ENCODE results near the gene LGI1. TPM values are rescaled to one million over a fixed set of nuclear protein-coding genes. Genes with fewer than 3 reads are reported as not detected.

The LGI1 gene
- total RNA-seq, 1 experiment from 2014 or later, result 1.2 TPM

DNA sequence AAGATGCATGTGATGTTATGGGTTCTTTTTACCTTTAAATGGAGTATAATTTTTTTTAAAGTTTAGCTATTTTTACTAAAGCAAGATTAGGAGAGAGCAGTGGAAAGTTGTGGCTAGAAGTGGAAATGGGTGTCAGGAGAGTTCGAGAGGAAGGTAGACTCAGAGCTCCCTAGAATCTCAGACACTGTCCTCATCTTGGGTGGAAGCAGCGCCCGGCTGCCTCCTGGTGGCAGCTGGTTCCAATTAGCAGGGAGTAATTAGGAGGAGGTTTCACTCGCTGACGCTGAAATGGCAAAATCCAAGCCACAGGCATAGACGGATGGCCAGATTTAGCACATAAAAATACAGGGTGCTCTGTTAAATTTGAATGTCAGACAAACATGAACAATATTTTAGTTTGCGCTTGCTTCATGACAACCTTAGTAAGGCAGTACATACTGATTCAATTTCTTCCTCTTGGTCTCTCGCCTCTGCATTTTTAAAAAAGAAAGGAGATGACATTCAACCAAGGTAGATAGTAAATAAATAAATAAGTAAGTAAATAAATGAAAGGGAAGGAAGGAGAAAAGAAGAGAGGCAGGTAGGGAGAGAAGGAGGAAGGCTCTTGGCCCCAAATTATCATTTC lies 58.5 kb downstream of the LGI1 start:
- no peak overlapping the region for H3K23ac ChIP-seq (ENCODE audit: insufficient read length, low read depth, low read length)
- 0 out of 5 replicates have a peak overlapping the region, but pooled peaks of 1 of the 2 experiments have one; percentile 15 for H3K4me3 Mint-ChIP-seq
- no peak overlapping the region for H2BK5ac ChIP-seq (ENCODE audit: insufficient read length, low read length)
- no peak overlapping the region for H2AK5ac ChIP-seq (ENCODE audit: insufficient read length, low read length)
- peak; percentile 69 for DNase-seq
- no peak overlapping the region for H2BK15ac ChIP-seq (ENCODE audit: low read depth, low read length)
- no CpG with 5 or more reads among the region's 8 CpGs for WGBS (ENCODE audit: extremely low coverage, insufficient read length, low lambda C conversion rate)
- peaks cover 0 to 3% of the 10 kb centered on the region in 2 experiments; a peak in 2 of 5 replicates for H3K9me3 Mint-ChIP-seq
- no peak overlapping the region for H4K91ac ChIP-seq (ENCODE audit: insufficient read length, low read depth, low read length)
- no peak overlapping the region for H2BK120ac ChIP-seq (ENCODE audit: low read depth, low read length, poor library complexity, severe bottlenecking)
- H2BK12ac ChIP-seq (ENCODE audit: insufficient read length, low read depth, low read length), result no peak overlapping the region
- H2AFZ ChIP-seq (ENCODE audit: low read length), result no peak overlapping the region
- H3K9ac ChIP-seq (ENCODE audit: extremely low read depth, insufficient read length, low read length), result no peak overlapping the region
- H3K56ac ChIP-seq (ENCODE audit: insufficient read length, low read depth, low read length), result no peak overlapping the region
- H3K14ac ChIP-seq (ENCODE audit: insufficient read depth, low read length), result no peak overlapping the region
- H3K18ac ChIP-seq (ENCODE audit: insufficient read length, low read depth, low read length), result no peak overlapping the region
- H3K27ac ChIP-seq (ENCODE audit: insufficient read length, low read depth, low read length), result no peak overlapping the region
- no peaks in the 10 kb centered on the region for H3K36me3 Mint-ChIP-seq (ENCODE audit: insufficient read depth in 1 of 3, low read depth in 3 of 3)
- H3K4me2 ChIP-seq (ENCODE audit: insufficient read depth, insufficient read length, low read length), result no peak overlapping the region
- H3K27me3 ChIP-seq (ENCODE audit: insufficient read depth, low read length), result no peaks in the 10 kb centered on the region
- H3K23me2 ChIP-seq (ENCODE audit: insufficient read length, low read depth, low read length, poor library complexity, severe bottlenecking), result no peaks in the 10 kb centered on the region
- H2BK20ac ChIP-seq (ENCODE audit: low read depth, low read length, poor library complexity, severe bottlenecking), result no peak overlapping the region
- no peak overlapping the region for H4K5ac ChIP-seq (ENCODE audit: insufficient read length, low read depth, low read length)
- H3K9me3 ChIP-seq (ENCODE audit: control insufficient read depth, low read depth, low read length), result no peaks in the 10 kb centered on the region
- H4K20me1 ChIP-seq (ENCODE audit: control insufficient read depth, insufficient read depth, insufficient read length), result no peaks in the 10 kb centered on the region
- peaks cover 22 to 28% of the 10 kb centered on the region in 2 experiments for H3K4me1 Mint-ChIP-seq
- no peak overlapping the region for H3T11ph ChIP-seq (ENCODE audit: low read length)
- H3K4me1 ChIP-seq (ENCODE audit: insufficient read depth, low read length), result no peaks in the 10 kb centered on the region; the same call in 1 of the 2 replicates
- no peaks in the 10 kb centered on the region for H3K79me2 ChIP-seq (ENCODE audit: insufficient read depth, low read length)
- peaks cover 43% of the 10 kb centered on the region for H3K27me3 Mint-ChIP-seq (ENCODE audit: low read depth)
- TF ChIP-seq, protein P1, sequence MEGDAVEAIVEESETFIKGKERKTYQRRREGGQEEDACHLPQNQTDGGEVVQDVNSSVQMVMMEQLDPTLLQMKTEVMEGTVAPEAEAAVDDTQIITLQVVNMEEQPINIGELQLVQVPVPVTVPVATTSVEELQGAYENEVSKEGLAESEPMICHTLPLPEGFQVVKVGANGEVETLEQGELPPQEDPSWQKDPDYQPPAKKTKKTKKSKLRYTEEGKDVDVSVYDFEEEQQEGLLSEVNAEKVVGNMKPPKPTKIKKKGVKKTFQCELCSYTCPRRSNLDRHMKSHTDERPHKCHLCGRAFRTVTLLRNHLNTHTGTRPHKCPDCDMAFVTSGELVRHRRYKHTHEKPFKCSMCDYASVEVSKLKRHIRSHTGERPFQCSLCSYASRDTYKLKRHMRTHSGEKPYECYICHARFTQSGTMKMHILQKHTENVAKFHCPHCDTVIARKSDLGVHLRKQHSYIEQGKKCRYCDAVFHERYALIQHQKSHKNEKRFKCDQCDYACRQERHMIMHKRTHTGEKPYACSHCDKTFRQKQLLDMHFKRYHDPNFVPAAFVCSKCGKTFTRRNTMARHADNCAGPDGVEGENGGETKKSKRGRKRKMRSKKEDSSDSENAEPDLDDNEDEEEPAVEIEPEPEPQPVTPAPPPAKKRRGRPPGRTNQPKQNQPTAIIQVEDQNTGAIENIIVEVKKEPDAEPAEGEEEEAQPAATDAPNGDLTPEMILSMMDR (conservative IDR thresholded peaks at IDR 0.05), result peak; percentile 89
- no peak overlapping the region for H3K27ac Mint-ChIP-seq
- no peaks in the 10 kb centered on the region for H3K79me1 ChIP-seq (ENCODE audit: insufficient read depth, low read depth, low read length, poor library complexity, severe bottlenecking)
- no peak overlapping the region for H4K8ac ChIP-seq (replicated peaks; ENCODE audit: insufficient read length, low read depth, low read length)
- no peak overlapping the region for H3K4ac ChIP-seq (ENCODE audit: low read depth, low read length)
